GM19239 (cell line): ENCODE data around the gene HINT2.

Experiments used
- DNase-seq: peaks from one replicate; pipeline ENCODE4 v3.0.0; 2011; ENCODE audit warnings: low spot score; ENCODE audit not compliant: insufficient read length
- FAIRE-seq: peaks from 2 replicates; lab custom pipeline; 2011; peaks lifted over from hg19 to GRCh38; lab: Jason Lieb, UNC

The HINT2 gene

GRCh38 chr9:35814106-35814840, 569 bp downstream of the HINT2 start:
- DNase-seq (no peak), FAIRE-seq (peak; percentile 94)

DNA sequence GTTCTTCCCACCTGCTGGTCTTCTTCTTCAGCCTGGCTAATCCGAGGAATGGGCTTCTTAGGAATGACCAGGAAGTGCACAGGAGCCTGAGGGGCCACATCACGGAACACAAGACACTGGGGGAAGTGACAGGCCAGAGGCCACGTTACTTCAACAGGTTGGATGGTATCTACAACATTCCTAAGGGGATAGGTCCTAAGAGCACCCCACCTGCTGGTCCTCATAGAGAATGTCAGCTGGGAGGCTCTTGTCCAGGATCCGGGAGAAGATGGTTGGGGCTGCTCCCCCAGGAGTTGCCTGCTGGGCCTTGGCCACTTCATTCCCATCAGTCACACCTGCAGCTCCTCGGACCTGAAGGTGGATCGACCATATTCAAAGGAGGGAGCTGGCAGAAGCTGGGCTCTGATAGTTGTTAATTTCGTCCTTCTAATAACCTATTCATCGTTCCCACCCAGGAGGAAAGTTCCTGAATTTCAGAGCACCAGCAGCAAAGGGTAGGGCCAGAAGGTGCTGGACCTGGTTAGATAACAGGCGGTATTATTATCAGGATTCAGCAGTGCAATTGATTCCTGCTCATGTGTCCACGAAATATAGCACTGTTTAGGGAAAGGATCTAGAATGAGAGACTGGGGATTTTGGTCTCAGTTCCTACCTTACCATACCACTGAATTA, 1.3 kb downstream of the HINT2 start:
- no peak for FAIRE-seq
- DNase-seq: no peak

GRCh38 chr9:35812025-35812602, 2.7 kb downstream of the HINT2 start, which contains the start of gene SPAG8:
Gene SPAG8, minus strand, starts transcription at chr9:35812262. Its CDS starts 115 bp downstream, at chr9:35812147.
- FAIRE-seq (peak; percentile 96), DNase-seq (peak; percentile 93)

DNA sequence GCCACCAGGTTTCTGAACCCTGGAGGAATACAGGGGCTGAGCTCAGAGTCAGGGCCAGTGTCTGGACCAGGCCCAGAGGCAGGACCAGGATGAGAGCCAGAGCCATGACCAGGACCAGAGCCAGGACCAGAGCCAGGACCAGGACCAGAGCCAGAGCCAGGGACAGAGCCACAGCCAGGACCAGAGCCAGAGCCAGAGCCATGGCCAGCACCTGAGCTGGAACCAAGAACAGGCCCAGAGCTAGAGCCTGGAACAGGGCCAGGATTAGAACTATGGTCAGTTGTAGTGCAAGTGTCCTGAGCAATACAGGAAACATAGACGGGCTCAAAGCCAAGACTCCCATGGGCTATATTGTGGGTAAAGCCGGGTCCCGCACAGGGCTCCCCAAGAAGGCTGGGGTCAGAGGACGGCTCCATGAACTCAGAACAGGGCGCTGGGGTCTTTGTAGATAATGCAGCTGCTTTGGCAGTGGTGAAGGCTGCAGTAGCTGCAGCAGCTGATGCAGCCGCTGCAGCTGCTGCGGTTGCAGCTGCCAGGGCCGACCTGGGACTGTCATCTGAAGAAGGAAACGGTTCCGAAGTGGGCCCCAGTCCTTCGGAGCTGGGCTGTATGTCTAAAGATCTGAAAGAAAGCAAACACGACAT, 3.3 kb downstream of the HINT2 start:
- DNase-seq: no peak
- FAIRE-seq: no peak

DNA sequence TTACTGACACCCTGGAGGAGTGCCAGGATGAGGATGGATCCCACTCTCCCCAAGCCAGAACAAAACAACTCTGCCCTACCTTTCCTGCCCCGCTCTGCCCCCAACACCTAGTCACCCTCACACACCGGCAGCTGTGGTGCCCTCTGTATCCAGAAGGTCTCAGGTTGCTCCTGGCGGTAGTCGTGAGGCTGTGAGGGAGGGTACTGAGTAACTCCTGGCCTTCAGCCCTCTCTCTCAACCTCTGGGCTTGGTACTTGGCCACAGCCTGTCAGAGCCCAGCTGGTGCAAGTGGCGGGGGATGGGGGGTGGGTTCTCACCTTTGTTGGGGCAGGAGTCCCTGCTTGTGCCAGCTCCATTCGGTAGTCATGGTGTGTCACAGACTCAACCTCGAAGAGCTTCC, 4.7 kb downstream of the HINT2 start:
- DNase-seq: no peak
- FAIRE-seq: no peak

DNA sequence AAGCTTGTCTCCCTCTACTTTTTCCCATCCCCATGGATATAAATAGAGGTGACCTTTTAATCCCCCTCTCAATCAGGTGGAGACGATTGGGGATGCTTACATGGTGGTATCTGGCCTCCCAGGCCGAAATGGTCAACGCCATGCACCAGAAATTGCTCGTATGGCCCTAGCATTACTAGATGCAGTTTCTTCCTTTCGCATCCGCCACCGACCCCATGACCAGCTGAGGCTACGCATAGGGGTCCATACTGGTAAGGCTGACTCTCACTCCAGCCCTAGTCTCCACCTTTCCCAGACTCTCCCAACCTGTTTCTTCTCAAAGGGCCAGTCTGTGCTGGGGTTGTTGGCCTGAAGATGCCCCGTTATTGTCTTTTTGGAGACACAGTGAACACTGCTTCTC, 6.4 kb downstream of the HINT2 start:
- FAIRE-seq (no peak), DNase-seq (no peak)

DNA sequence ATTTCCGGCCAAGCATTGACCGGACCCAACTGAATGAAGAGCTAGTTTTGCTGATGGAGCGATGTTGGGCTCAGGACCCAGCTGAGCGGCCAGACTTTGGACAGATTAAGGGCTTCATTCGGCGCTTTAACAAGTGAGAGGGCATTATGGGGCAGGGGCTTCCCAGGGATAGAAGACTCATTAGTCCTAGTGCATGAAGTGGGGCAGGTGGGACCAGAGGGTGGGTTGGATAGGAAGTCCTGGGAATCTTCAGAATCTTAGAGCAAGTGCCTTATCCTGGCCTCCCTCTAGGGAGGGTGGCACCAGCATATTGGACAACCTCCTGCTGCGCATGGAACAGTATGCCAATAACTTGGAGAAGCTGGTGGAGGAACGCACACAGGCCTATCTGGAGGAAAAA, 8.7 kb downstream of the HINT2 start:
- no peak for FAIRE-seq

DNA sequence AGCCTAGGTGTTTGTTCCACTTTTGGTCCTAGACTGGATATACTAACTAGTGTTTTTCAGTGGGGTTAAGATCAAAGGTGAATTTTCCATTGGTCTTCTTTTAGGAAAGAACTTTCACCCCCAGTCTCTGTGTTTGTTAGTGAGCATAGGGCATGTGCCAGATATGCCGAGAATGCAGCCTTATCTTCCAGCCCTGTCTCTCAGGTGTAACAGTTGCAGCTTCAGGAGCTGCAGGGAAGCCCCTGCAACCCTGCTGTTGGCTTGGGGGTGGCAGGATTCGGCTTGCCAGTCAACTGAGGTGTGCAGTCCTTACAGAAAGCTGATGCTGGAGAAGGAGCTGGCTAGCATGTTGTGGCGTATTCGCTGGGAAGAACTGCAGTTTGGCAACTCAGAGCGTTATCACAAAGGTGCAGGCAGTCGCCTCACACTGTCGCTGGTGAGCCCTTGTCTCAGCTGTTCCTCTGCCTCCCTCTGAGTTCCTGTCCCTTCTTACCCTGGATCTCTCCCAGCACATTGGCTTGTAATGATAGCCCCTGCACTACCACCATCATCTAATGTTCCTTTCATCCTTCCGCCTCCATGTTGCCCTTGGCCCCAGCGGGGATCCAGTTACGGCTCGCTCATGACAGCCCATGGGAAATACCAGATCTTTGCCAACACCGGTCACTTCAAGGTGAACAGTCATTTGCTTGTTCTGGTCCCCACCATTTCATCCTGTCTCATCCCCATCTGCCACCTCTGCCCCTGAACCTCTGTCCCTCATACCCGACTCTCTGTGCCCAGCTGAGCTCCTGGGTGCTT, 13.3 kb downstream of the HINT2 start:
- DNase-seq: no peak
- FAIRE-seq: no peak

More for the DNA sequence above, 8.7 kb downstream of the HINT2 start:
- no peak for DNase-seq

DNA sequence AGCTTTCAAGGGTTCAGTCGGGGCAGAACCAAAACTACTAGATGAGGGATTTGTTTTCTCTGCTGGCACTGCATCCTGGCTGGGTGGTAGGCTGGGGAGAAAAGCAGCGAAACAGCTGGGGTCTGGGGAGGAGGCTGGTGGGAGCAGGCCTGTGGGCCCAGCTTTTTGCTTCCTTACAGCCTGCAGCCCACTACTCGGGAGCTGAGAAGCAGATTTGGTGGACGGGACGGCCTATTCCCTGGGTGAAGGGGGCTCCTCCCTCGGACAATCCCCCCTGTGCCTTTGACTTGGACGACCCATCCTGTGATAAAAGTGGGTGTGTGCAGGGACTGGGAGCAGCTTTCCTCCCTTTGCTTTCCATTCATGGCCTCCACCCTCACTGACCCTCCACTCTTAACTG, 14.3 kb downstream of the HINT2 start:
- no peak for FAIRE-seq

DNA sequence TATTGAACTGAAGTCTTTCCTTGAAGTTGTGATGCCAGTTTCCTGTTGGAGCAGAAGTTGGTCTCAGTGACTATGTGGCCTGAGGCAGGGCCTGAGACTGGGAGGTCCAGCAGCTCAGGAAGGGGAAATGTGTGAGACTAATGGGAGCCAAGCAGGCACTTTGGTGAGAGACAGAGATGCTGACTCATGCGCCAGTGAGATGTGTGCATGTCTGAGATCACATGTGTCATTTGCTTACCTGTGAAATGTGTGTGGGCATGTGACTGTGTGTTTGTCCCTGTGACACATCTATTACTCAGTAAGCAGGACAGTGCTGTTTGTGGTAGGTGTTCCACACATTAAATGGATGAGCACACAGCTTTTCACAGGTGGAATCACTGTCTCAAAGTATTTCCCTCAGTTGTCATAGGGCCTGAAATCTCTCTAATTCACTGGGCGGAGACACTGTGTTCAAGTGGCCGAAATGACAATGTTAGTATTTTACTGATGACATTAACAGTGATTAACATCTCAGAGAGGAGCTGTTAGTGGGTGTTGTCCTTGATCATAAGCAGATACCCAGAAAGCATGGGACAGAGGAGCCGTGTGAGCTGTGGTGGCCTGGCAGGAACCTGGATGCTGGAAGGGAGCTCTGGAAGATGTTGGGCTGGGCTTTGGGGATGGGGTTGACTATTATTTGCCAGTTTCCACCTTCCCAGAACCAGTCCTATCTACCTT, 16.0 kb downstream of the HINT2 start:
- DNase-seq: no peak
- no peak for FAIRE-seq

More for the DNA sequence above, 14.3 kb downstream of the HINT2 start:
- no peak for DNase-seq

- FAIRE-seq (peak; percentile 60), DNase-seq (no peak)
Observed at GRCh38 chr9:35797311-35798109, 17.3 kb downstream of the HINT2 start.

DNA sequence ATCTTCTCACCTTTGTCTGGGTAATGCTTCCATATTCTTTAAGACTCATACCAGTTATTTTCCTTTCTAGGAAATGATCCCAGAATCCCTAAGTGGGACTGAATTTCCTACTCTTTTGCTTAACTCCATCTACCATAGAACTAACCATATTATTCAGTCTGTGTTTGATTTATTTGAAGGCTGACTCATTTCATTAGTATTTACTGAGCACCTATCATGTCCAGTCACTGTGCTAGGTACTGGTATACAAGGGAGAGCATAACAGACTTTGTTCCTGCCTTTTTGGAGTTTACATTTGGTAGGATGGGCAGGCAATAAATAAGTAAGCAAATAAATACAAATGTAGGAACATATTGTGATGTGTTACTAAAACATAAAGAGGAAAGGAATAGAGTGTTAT, 19.1 kb downstream of the HINT2 start:
- FAIRE-seq: no peak
- no peak for DNase-seq

DNA sequence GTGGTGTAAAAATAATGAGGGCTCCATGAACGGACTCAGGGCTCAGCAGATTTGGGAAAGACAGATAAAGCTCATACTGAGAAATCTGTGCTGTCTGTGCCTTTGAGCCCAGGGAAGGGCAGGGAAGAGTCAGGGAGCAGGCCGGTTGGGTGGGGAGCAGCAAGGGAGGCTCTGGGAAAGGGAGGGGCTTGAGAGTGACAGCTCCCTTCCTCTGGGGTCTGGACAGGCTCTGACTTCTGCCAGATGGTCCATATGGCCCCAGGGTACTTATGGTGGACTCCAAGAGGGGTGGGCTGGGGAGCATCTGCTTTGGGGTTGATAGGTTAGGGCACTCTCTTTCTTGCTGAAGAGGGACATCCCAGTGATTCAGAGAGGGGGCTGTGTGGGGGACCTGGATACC, 21.4 kb downstream of the HINT2 start:
- no peak for DNase-seq

GRCh38 chr9:35792826-35793225, 22.0 kb downstream of the HINT2 start:
- FAIRE-seq (no peak), DNase-seq (no peak)

More for the DNA sequence above, 21.4 kb downstream of the HINT2 start:
- no peak for FAIRE-seq

DNA sequence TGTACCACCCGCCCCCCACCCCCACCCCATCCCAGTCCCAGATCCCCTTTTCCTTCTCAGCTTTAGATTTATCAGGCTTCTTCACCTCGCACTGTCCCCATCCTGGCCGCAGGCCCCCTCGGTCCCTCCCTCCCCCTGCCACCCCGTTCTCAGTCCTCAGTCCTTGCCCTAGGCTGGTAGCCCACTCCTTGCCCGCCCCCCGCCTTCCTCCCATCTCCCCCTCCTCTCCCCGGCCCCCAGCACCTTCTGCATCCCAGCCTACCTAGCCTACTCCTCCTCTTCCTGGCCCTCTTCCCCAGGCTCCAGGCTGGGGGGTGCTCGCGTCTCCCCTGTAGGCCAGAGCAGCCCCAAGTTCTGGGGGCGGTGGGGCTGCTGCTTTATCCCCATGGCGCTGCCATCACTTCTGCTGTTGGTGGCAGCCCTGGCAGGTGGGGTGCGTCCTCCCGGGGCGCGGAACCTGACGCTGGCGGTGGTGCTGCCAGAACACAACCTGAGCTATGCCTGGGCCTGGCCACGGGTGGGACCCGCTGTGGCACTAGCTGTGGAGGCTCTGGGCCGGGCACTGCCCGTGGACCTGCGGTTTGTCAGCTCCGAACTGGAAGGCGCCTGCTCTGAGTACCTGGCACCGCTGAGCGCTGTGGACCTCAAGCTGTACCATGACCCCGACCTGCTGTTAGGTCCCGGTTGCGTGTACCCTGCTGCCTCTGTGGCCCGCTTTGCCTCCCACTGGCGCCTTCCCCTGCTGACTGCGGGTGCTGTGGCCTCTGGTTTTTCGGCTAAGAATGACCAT, 22.6 kb downstream of the HINT2 start:
- FAIRE-seq: no peak
- no peak for DNase-seq

DNA sequence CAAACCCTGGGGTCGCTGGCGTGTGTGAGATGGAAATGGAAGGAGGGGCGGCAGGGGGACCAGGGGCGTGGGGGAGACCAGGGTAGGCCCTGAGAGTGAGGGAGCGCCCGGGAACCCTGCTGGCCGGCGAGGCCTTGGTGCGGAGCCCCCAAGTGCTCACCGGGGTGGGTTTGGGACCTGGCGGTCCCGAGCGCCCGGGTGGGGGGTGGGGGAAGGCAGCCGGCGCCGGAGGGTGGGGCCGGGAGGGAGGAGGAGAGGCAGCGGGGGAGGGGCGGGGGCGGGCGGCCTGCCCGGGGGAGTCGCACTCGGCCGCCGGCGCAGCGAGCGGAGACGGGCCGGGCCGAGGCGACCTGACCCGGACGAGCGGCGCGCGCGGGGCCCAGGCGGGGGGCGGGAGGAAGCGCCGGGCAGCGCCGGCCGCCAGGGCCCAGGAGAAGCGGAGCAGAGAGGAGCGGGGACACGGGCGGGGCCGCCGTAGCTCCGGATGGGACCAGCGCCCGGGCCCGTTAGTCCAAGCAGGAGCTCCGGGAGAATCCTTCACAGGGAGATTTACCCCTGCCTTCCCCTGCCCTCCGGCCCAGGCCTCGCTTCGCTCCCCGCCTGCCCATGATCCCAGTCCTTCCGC, 23.4 kb downstream of the HINT2 start, which contains the start of gene NPR2:
TSS of gene NPR2 (plus strand) at position 295 of the 625 bp plus-strand sequence. CDS start 818 bp downstream, outside the sequence.
- DNase-seq (no peak), FAIRE-seq (no peak)
